WI38 (cell line): ENCODE measurements around the gene EPB42.

ENCODE experiments used
- H3K4me3 ChIP-seq: 2 replicates; pipeline ENCODE4 v1.5.1; 2011; ENCODE audit warnings: low read depth, mild to moderate bottlenecking, control low read depth, low read length
- TF ChIP-seq, protein P1 (sequence below): IDR thresholded peaks from 2 replicates; pipeline ENCODE4 v1.5.1; 2012; ENCODE audit warnings: low read depth, mild to moderate bottlenecking, control low read depth, low read length

EPB42 gene

DNA sequence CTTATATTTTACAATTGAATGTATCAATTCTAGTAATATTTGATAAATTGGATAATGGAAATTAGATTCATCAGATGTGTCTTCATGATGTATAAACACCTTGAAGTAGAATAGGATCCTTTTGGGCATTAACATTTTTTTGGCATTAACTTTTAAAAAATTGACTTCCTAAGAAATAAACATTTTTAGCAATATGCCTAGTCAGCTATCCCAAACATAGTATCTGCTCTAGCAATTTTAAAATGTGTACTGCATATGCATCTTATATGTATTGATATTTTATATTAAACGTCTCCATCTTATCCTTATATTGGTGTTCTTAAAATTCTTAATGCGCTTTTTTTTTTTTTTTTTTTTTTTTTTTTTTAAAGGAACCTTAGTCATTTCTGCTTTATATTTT, 27.1 kb downstream of the EPB42 start:
- TF ChIP-seq, protein P1, sequence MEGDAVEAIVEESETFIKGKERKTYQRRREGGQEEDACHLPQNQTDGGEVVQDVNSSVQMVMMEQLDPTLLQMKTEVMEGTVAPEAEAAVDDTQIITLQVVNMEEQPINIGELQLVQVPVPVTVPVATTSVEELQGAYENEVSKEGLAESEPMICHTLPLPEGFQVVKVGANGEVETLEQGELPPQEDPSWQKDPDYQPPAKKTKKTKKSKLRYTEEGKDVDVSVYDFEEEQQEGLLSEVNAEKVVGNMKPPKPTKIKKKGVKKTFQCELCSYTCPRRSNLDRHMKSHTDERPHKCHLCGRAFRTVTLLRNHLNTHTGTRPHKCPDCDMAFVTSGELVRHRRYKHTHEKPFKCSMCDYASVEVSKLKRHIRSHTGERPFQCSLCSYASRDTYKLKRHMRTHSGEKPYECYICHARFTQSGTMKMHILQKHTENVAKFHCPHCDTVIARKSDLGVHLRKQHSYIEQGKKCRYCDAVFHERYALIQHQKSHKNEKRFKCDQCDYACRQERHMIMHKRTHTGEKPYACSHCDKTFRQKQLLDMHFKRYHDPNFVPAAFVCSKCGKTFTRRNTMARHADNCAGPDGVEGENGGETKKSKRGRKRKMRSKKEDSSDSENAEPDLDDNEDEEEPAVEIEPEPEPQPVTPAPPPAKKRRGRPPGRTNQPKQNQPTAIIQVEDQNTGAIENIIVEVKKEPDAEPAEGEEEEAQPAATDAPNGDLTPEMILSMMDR: no peak
- H3K4me3 ChIP-seq: no peak overlapping the region

GRCh38 chr15:43190178-43190577, 30.6 kb downstream of the EPB42 start:
- H3K4me3 ChIP-seq: no peak overlapping the region
- TF ChIP-seq, protein P1: no peak

DNA sequence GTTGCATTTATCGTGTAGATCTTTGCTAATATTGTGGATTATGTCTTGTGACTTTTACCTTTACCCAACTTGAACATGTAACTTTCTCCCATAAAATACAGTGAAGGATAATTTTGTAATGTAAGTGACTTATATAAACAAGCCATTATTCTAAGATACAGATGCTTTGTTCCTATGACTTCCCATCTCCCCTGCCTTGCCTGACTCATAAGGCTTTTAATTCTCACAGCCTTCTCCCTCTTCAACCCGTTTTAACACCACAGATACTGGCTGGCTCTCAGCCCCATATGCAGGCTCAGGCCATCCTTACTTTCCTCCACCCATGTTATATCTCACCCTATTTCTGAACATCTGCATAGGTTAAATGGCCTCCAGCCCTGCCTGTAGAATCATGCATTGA, 31.5 kb downstream of the EPB42 start:
- TF ChIP-seq, protein P1: no peak

DNA sequence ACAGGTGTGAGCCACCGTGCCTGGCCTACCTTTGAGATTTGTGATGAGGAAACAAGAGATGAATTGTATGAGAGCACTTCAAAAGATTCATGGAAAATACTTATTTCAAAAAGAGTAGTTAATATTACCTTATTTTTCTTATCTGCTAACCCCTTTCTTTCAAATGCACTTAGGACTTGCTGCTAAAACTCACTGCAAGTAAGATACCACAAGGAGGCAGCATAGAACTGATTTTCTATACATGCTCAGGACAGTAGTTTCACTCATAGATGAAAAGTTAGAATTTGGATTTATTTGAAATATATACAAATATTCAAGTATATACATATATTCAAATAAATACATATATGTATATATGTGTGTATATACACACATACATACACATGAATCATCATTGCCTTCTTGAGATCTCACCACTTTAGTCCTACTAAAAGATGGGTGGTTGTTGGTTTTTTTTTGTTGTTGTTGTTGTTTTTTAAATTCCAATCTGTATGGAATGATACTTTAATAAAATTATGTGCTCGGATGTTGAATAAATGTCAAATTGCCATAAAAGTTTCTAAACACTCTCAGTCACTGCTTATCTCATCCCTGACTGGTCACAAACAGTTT, 33.2 kb downstream of the EPB42 start:
- TF ChIP-seq, protein P1: peak; percentile 55

More for the DNA sequence above, 31.5 kb downstream of the EPB42 start:
- no peak overlapping the region for H3K4me3 ChIP-seq

DNA sequence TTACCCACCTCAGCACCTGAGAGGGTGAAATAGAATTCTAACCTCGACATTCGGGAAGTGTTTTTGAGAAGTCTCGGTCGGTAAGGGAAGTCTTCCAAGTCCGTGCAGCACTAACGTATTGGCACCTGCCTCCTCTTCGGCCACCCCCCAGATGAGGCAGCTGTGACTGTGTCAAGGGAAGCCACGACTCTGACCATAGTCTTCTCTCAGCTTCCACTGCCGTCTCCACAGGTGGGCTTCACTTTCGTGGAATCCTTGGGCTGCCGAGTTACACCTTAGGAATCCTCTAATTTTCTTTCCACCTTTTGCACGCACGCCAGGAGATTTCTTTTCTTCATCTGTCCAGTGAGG, 34.8 kb downstream of the EPB42 start:
- TF ChIP-seq, protein P1: no peak
- H3K4me3 ChIP-seq: peak overlapping the region; percentile 81

More for the DNA sequence above, 33.2 kb downstream of the EPB42 start:
- no peak overlapping the region for H3K4me3 ChIP-seq

DNA sequence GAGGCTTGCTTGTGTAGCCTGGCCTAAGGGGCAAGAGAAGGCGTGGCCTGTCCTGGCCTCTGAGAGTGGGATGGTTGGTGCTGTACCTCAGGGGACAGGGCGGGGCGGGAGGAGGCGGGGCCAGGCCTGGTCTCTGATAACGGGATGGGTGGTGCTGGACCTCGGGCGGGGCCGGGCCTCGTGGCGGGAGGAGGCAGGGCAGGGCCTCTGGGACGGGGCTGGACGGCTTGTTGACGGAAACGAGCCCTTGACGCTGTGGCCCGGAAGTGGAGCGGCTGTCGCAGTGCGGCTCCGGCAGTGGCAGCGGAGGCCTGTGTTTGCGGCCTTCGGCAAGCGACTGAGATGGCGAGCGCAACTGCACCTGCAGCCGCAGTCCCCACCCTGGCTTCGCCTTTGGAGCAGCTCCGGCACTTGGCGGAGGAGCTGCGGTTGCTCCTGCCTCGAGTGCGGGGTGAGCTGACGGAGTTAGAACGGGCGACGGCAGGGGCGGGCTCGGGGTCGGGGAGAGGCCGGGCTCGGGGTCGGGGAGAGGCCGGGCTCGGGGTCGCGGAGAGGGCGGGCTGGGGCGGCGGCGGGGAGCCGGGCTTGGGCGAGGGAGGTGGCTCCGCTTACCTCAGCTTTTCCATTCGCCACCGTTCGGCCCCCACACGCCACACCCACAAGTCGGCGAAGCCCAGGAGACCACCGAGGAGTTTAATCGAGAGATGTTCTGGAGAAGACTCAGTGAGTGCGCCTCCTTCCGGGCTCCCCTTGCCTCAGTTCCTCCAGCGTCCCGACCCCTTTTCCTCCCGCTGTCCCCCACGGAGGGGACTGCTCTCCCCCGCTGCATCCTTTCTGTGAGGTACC, 35.4 kb downstream of the EPB42 start, which contains the start of gene CCNDBP1:
TSS of gene CCNDBP1 (plus strand) at position 247 of the 846 bp plus-strand sequence. CDS start at position 343, 96 bp downstream.
- peak within 1 kb of the TSS; percentile 81 for H3K4me3 ChIP-seq
- TF ChIP-seq, protein P1: peak; percentile 30; the same call in 1 of the 2 replicates

DNA sequence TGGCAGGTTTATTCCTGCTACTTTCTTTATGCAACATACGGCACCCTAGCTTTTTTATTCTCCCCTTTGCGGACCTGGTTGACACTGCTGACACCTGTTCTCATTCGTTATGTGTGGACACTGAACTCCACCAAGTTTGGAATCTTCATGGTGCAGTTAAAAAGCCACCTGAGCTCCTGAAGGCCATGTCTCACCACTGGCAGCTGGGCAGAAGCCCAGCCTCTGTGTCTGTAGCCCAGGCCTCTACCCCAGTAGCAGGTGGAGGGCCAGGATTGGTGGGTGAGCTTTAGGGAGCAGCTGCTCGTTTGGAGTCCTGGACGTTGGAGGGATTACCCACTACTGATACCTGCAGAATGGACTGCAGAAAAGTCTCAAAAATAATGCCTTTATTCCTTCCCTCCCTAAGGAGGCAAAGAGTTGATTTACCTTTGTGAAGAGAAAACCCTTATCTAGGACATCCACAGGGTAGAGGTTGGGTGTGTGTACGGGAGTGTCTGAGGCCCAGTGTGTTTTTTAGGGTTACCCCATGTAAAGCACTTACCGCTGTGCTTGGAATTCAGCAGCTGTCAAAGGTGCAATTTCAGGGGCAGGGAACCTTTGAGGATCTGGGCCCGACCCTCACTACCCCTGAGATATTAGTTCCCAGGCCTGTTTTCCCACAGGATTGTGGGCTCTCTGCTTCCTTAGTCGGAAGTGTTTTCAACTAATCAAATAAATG, 36.3 kb downstream of the EPB42 start:
- H3K4me3 ChIP-seq: peak overlapping the region; percentile 81
- TF ChIP-seq, protein P1: no peak
